Measurements from ENCODE around the gene LLGL1. TPM values are rescaled to one million over a fixed set of nuclear protein-coding genes. Genes with fewer than 3 reads are reported as not detected.

The LLGL1 gene
- polyA plus RNA-seq, 2 of the 4 experiments (the other 2 are of a cell fraction) = 11.2 to 19.3 TPM

DNA sequence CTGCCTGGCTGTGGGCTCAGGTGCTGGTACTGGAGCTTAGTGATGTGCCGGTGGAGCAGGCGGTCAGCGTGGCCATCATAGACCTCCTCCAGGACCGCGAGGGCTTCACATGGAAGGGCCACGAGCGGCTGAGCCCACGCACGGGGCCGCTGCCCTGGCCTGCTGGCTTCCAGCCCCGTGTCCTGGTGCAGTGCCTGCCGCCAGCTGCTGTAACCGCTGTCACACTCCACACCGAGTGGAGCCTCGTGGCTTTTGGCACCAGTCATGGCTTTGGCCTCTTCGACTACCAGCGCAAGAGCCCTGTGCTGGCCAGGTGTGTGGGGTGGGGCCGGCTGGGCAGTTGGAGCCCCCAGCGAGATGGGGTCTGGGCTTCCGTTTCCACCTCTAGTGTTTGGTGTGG lies 12.0 kb downstream of the LLGL1 start:
- no peak overlapping the region for H3K27ac ChIP-seq
- H3K4me1 ChIP-seq = peaks cover 6% of the 10 kb centered on the region; the same call in 1 of the 3 replicates
- H3K4me2 ChIP-seq = no peak overlapping the region
- CTCF ChIA-PET = interaction anchor here (1.9 to 12.1 kb wide), 3 partner anchors 11 to 21 kb away, joined by 4 to 103 read pairs (median 11); no protein-coding TSS in a partner anchor
- no peaks in the 10 kb centered on the region for H3K9me3 ChIP-seq
- DNase-seq (ENCODE audit: low read depth in 1 of 2, low spot score in 1 of 2) (no peak), ATAC-seq (no peak), FAIRE-seq (no peak)
- H3K4me3 ChIP-seq = no peak overlapping the region
- no peak for TF ChIP-seq CHD4 (IDR thresholded peaks at IDR 0.05; ENCODE audit: borderline replicate concordance)
- TF ChIP-seq HOXA7 (CRISPR knock-in tag; IDR thresholded peaks at IDR 0.05) = no peak
- no peak for TF ChIP-seq EHF (CRISPR knock-in tag; IDR thresholded peaks at IDR 0.05)
- TF ChIP-seq ZSCAN20 (CRISPR knock-in tag; IDR thresholded peaks at IDR 0.05) = no peak
- no peak for TF ChIP-seq SREBF2 (IDR thresholded peaks at IDR 0.05)
- TF ChIP-seq, protein P1, sequence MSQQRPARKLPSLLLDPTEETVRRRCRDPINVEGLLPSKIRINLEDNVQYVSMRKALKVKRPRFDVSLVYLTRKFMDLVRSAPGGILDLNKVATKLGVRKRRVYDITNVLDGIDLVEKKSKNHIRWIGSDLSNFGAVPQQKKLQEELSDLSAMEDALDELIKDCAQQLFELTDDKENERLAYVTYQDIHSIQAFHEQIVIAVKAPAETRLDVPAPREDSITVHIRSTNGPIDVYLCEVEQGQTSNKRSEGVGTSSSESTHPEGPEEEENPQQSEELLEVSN (IDR thresholded peaks at IDR 0.05; ENCODE audit: borderline replicate concordance, low read depth) = no peak
- no peak for TF ChIP-seq HEYL (CRISPR knock-in tag; IDR thresholded peaks at IDR 0.05)
- 94% methylated on average over 20 of the region's 20 CpGs for whole genome bisulfite sequencing (ENCODE audit: missing lambda C conversion rate)
- POLR2A ChIA-PET = no interaction called here

DNA sequence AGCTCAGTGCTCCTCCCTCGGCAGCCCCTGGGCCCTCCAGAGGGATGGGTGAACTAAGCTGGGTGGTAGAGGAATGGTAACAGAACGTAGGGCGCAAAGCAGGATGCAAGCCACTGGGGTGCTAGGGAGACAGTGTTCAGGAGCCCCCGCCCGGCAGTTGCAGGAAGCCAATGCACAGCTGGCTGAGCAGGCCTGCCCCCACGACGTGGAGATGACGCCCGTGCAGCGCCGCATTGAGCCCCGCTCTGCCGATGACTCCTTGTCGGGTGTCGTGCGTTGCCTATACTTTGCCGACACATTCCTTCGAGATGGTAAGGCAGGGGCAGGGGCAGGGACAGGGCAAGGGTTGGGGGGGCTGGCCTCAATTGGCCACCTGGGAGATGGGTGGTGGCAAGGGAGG lies 12.9 kb downstream of the LLGL1 start:
- H3K27ac ChIP-seq = no peak overlapping the region
- H3K4me3 ChIP-seq = no peak overlapping the region
- CTCF ChIA-PET = interaction anchor here (1.1 to 12.1 kb wide), 2 partner anchors 11 to 21 kb away, joined by 3 to 103 read pairs; no protein-coding TSS in a partner anchor
- TF ChIP-seq CBX2 (IDR thresholded peaks at IDR 0.05; ENCODE audit: borderline replicate concordance, low read depth) (no peak), CEBPB (IDR thresholded peaks at IDR 0.05) (no peak), HMGXB4 (CRISPR knock-in tag; IDR thresholded peaks at IDR 0.05; ENCODE audit: borderline replicate concordance) (no peak), HDAC2 (IDR thresholded peaks at IDR 0.05) (no peak), ZSCAN20 (CRISPR knock-in tag; IDR thresholded peaks at IDR 0.05) (no peak), ZC3H11A (IDR thresholded peaks at IDR 0.05) (no peak), REST (IDR thresholded peaks at IDR 0.05) (no peak), USF2 (IDR thresholded peaks at IDR 0.05) (no peak), NFE2L2 (conservative IDR thresholded peaks at IDR 0.05; ENCODE audit: low read length) (no peak), TFCP2L1 (CRISPR knock-in tag; IDR thresholded peaks at IDR 0.05) (no peak), HOXB5 (CRISPR knock-in tag; IDR thresholded peaks at IDR 0.05) (no peak), NPAS2 (CRISPR knock-in tag; IDR thresholded peaks at IDR 0.05; ENCODE audit: borderline replicate concordance) (no peak)
- TF ChIP-seq, protein P2, sequence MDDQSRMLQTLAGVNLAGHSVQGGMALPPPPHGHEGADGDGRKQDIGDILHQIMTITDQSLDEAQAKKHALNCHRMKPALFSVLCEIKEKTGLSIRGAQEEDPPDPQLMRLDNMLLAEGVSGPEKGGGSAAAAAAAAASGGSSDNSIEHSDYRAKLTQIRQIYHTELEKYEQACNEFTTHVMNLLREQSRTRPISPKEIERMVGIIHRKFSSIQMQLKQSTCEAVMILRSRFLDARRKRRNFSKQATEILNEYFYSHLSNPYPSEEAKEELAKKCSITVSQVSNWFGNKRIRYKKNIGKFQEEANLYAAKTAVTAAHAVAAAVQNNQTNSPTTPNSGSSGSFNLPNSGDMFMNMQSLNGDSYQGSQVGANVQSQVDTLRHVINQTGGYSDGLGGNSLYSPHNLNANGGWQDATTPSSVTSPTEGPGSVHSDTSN (IDR thresholded peaks at IDR 0.05) = no peak
- POLR2A ChIA-PET = no interaction called here
- no peak overlapping the region for H3K4me2 ChIP-seq
- FAIRE-seq (no peak), DNase-seq (ENCODE audit: low read depth in 1 of 2, low spot score in 1 of 2) (no peak), ATAC-seq (no peak)
- H3K4me1 ChIP-seq = peaks cover 6% of the 10 kb centered on the region; the same call in 1 of the 3 replicates
- 94% methylated on average over 18 of the region's 18 CpGs for WGBS (ENCODE audit: missing lambda C conversion rate)
- no peaks in the 10 kb centered on the region for H3K9me3 ChIP-seq

Measured in A549 (cell line).